Osteoblast (primary cell): Measurements from ENCODE around the gene RAB3A. TPM values are rescaled to one million over a fixed set of nuclear protein-coding genes. Genes with fewer than 3 reads are reported as not detected.

Source experiments
- DNase-seq: peaks from one replicate; pipeline ENCODE4 v3.0.0; 2011; ENCODE audit warnings: low spot score, mixed read lengths; ENCODE audit not compliant: insufficient read length; ENCODE audit errors: missing footprints
- H2AFZ ChIP-seq: 2 replicates; pipeline ENCODE4 v1.6.0; 2011; ENCODE audit warnings: mild to moderate bottlenecking, low read length
- H3K27ac ChIP-seq: 2 replicates; pipeline ENCODE4 v1.5.1; 2011; ENCODE audit warnings: mild to moderate bottlenecking, low read depth, low read length, moderate library complexity
- H3K27me3 ChIP-seq: 2 replicates; pipeline ENCODE4 v1.6.0; 2012; ENCODE audit warnings: mild to moderate bottlenecking, control low read depth, inconsistent platforms, low read length, moderate library complexity; ENCODE audit not compliant: insufficient read depth
- H3K36me3 ChIP-seq: 2 replicates; pipeline ENCODE4 v1.5.1; 2011; ENCODE audit warnings: mild to moderate bottlenecking, low read length, control low read depth, moderate library complexity; ENCODE audit not compliant: insufficient read depth
- H3K4me1 ChIP-seq: 2 replicates; pipeline ENCODE4 v1.5.1; 2011; ENCODE audit warnings: mild to moderate bottlenecking, low read length, control low read depth, moderate library complexity; ENCODE audit not compliant: insufficient read depth
- H3K4me2 ChIP-seq: 2 replicates; pipeline ENCODE4 v1.6.0; 2011; ENCODE audit warnings: mild to moderate bottlenecking, low read length; ENCODE audit not compliant: insufficient read depth
- H3K4me3 ChIP-seq: fragments of 200-600 bp; sonication (generic); 3 replicates; pipeline ENCODE4 v1.5.1; 2012; ENCODE audit warnings: mild to moderate bottlenecking, low read length, inconsistent platforms; ENCODE audit not compliant: insufficient read depth
- H3K79me2 ChIP-seq: 2 replicates; pipeline ENCODE4 v1.6.0; 2012; ENCODE audit warnings: mild to moderate bottlenecking, low read length, control low read depth, inconsistent platforms; ENCODE audit not compliant: insufficient read depth
- H3K9me3 ChIP-seq: 2 replicates; pipeline ENCODE4 v1.5.1; 2011; ENCODE audit warnings: low read depth, low read length, control low read depth
- H4K20me1 ChIP-seq: 2 replicates; pipeline ENCODE4 v1.6.0; 2012; ENCODE audit warnings: mild to moderate bottlenecking, low read length, control low read depth; ENCODE audit not compliant: insufficient read depth
- CTCF ChIP-seq: IDR thresholded peaks from 2 replicates; pipeline ENCODE4 v1.5.1; 2011; ENCODE audit warnings: mild to moderate bottlenecking, low read depth, low read length, moderate library complexity; ENCODE audit errors: extremely low read depth
- total RNA-seq: library from RNA; depleted of rRNA; stranded (reverse); fragments of >200 nt; gene quantifications from 2 replicates; pipeline ENCODE4 v1.2.3, GENCODE V29; 2012

The RAB3A gene
- total RNA-seq, 1 donor: 0.72 TPM

- no peaks in the 10 kb centered on the region for H3K36me3 ChIP-seq
- H3K27ac ChIP-seq: no peak overlapping the region
- TF ChIP-seq CTCF: no peak
- no peaks in the 10 kb centered on the region for H3K27me3 ChIP-seq
- H3K4me2 ChIP-seq: no peak overlapping the region
- H3K79me2 ChIP-seq: peaks cover 3% of the 10 kb centered on the region
- no peak overlapping the region for H3K4me3 ChIP-seq
- H3K9me3 ChIP-seq: no peaks in the 10 kb centered on the region
- H3K4me1 ChIP-seq: no peaks in the 10 kb centered on the region
- DNase-seq: peak; percentile 32
- no peak overlapping the region for H2AFZ ChIP-seq
- no peaks in the 10 kb centered on the region for H4K20me1 ChIP-seq
Measured at GRCh38 chr19:18179957-18180356, 23.9 kb downstream of the RAB3A start.

- peaks cover 15% of the 10 kb centered on the region for H3K4me1 ChIP-seq
- H3K36me3 ChIP-seq: no peaks in the 10 kb centered on the region
- no peak overlapping the region for H3K27ac ChIP-seq
- DNase-seq: peak; percentile 52
- H3K27me3 ChIP-seq: no peaks in the 10 kb centered on the region
- TF ChIP-seq CTCF: no peak
- no peaks in the 10 kb centered on the region for H4K20me1 ChIP-seq
- H3K79me2 ChIP-seq: peaks cover 4% of the 10 kb centered on the region
- H3K4me2 ChIP-seq: no peak overlapping the region
- no peak overlapping the region for H2AFZ ChIP-seq
- H3K9me3 ChIP-seq: no peaks in the 10 kb centered on the region
- no peak overlapping the region for H3K4me3 ChIP-seq
Measured at GRCh38 chr19:18176367-18177310, 27.2 kb downstream of the RAB3A start.

- Histone ChIP-seq H3K4me2 (peak overlapping the region; percentile 87), H3K9me3 (no peaks in the 10 kb centered on the region), H3K27me3 (no peaks in the 10 kb centered on the region), H3K36me3 (no peaks in the 10 kb centered on the region), H4K20me1 (no peaks in the 10 kb centered on the region), H3K4me3 (no peak overlapping the region), H3K4me1 (peaks cover 23% of the 10 kb centered on the region), H3K27ac (no peak overlapping the region), H2AFZ (no peak overlapping the region), H3K79me2 (peaks cover 4% of the 10 kb centered on the region)
- DNase-seq: peak; percentile 26
- TF ChIP-seq CTCF: no peak
Measured at GRCh38 chr19:18174983-18175382, 28.9 kb downstream of the RAB3A start.

- peak; percentile 97 for DNase-seq
- Histone ChIP-seq H3K27ac (peak within 1 kb of the TSS; percentile 64), H3K27me3 (no peaks in the 10 kb centered on the region), H2AFZ (peak within 1 kb of the TSS; percentile 84), H4K20me1 (no peaks in the 10 kb centered on the region), H3K4me2 (peak within 1 kb of the TSS; percentile 87), H3K36me3 (peaks cover 8% of the 10 kb centered on the region), H3K4me1 (peaks cover 23% of the 10 kb centered on the region), H3K79me2 (peaks cover 4% of the 10 kb centered on the region), H3K9me3 (no peaks in the 10 kb centered on the region), H3K4me3 (peak within 1 kb of the TSS; percentile 84)
- no peak for TF ChIP-seq CTCF
Measured at GRCh38 chr19:18173572-18174288, 30.1 kb downstream of the RAB3A start, which contains the start of gene IFI30. TSS of gene IFI30 (plus strand) at chr19:18173813. CDS start at chr19:18173842, 29 bp downstream.
